ENCODE data around the gene SPTBN1. TPM values are rescaled to one million over a fixed set of nuclear protein-coding genes. Genes with fewer than 3 reads are reported as not detected.

Gene SPTBN1
- total and polyA plus RNA-seq, 2 of the 4 experiments (the other 2 are of a cell fraction), result 49.1 to 241 TPM

- no peak for TF ChIP-seq NFE2L2 (IDR thresholded peaks at IDR 0.05; ENCODE audit: low read depth, low read length)
- TF ChIP-seq BHLHE40 (IDR thresholded peaks at IDR 0.05; ENCODE audit: low read depth, low read length), result no peak
Measured at GRCh38 chr2:54667726-54668650, 211.9 kb downstream of the SPTBN1 start (continued).

- H3K9me3 ChIP-seq (ENCODE audit: control insufficient read depth, insufficient read depth, low read length), result no peaks in the 10 kb centered on the region
- ATAC-seq (ENCODE audit: low read depth) (no peak), DNase-seq (no peak)
- peak overlapping the region in 1 of 2 experiments; percentile 9; a peak in 1 of 4 replicates for H4K8ac ChIP-seq (ENCODE audit: low read depth in 2 of 2, low read length in 2 of 2)
- intact Hi-C loops (cut with micrococcal nuclease) (no loop called here), dilution Hi-C loops (cut with HindIII; ENCODE audit: low sequenced_read_pairs, unreplicated experiment) (no loop called here), in situ Hi-C loops (cut with MboI; ENCODE audit: low sequenced_read_pairs) (no loop called here)
- WGBS, 2 experiments (ENCODE audit: extremely low coverage in 2 of 2, insufficient read length in 1 of 2), result no CpG with 5 or more reads among the region's 5 CpGs
- H3K36me3 ChIP-seq (ENCODE audit: control insufficient read depth, insufficient read depth, low read length), result peaks cover 21% of the 10 kb centered on the region
- TF ChIP-seq RFX5 (IDR thresholded peaks at IDR 0.05; ENCODE audit: low read depth, low read length) (no peak), USF2 (IDR thresholded peaks at IDR 0.05; ENCODE audit: low read depth, low read length) (no peak), MAFK (IDR thresholded peaks at IDR 0.05; ENCODE audit: low read depth, low read length) (no peak), POLR2A (IDR thresholded peaks at IDR 0.05; ENCODE audit: low read depth, low read length) (no peak)
- no peak overlapping the region for H3K9ac ChIP-seq (ENCODE audit: low read depth, low read length)
- peaks cover 10% of the 10 kb centered on the region; the same call in 1 of the 2 replicates for H4K20me1 ChIP-seq (ENCODE audit: insufficient read depth, low read length)
- ChIA-PET POLR2A (ENCODE audit: unreplicated experiment) (no interaction called here), CTCF (no interaction called here)
- H3K18ac ChIP-seq (ENCODE audit: low read depth, low read length), result peak overlapping the region; percentile 68; the same call in 1 of the 2 replicates
- no peak overlapping the region for H3K14ac ChIP-seq (replicated peaks; ENCODE audit: low read depth, low read length)
- H3K4ac ChIP-seq (ENCODE audit: low read depth, low read length), result peak overlapping the region; percentile 6; the same call in 1 of the 2 replicates
- H3K4me1 ChIP-seq (ENCODE audit: control insufficient read depth, insufficient read depth, low read length), result peaks cover 23% of the 10 kb centered on the region
- H3K9me1 ChIP-seq (ENCODE audit: insufficient read depth, low read length), result peaks cover 21% of the 10 kb centered on the region
- H2AFZ ChIP-seq (replicated peaks; ENCODE audit: low read length, poor library complexity), result no peak overlapping the region
- H3K4me3 ChIP-seq (ENCODE audit: insufficient read depth, low read depth, low read length), result no peak overlapping the region
- no peak overlapping the region for H3K56ac ChIP-seq (ENCODE audit: extremely low read depth, insufficient read depth, low read length)
- H3K4me2 ChIP-seq (ENCODE audit: low read depth, low read length), result no peak overlapping the region
- H3K79me1 ChIP-seq (ENCODE audit: low read depth in 1 of 2, low read length in 2 of 2), result peaks cover 16 to 53% of the 10 kb centered on the region in 2 experiments; a peak in 3 of 4 replicates
- H2AK9ac ChIP-seq (replicated peaks; ENCODE audit: low read depth, low read length, poor library complexity), result no peak overlapping the region
- H2BK20ac ChIP-seq (ENCODE audit: low read depth, low read length), result peak overlapping the region; percentile 16; the same call in 1 of the 2 replicates
- H3K27ac ChIP-seq (ENCODE audit: insufficient read depth, low read length), result peak overlapping the region; percentile 28; the same call in 1 of the 2 replicates
- no peak overlapping the region for H3K23ac ChIP-seq (ENCODE audit: low read depth, low read length)
- H4K5ac ChIP-seq (ENCODE audit: low read depth, low read length), result peak overlapping the region; percentile 52; the same call in 1 of the 2 replicates
- no peaks in the 10 kb centered on the region for H3K27me3 ChIP-seq (ENCODE audit: control insufficient read depth, insufficient read depth, low read length)
- BruUV-seq (replicated peaks), result TSS peak; percentile 98
- H2BK5ac ChIP-seq (ENCODE audit: low read depth, low read length, poor library complexity, severe bottlenecking), result no peak overlapping the region
- no peak overlapping the region; the same call in 1 of the 2 replicates for H4K91ac ChIP-seq (ENCODE audit: insufficient read depth, low read depth, low read length)
- peak overlapping the region; percentile 49; the same call in 1 of the 3 replicates for H2BK15ac ChIP-seq (ENCODE audit: low read depth, low read length)
- H2AK5ac ChIP-seq (ENCODE audit: low read depth, low read length), result no peak overlapping the region
- H2BK120ac ChIP-seq (ENCODE audit: low read depth, low read length), result peak overlapping the region; percentile 23; the same call in 1 of the 2 replicates
Measured at GRCh38 chr2:54668711-54669110, 212.6 kb downstream of the SPTBN1 start.

All from IMR-90 (cell line).